ENCODE data around the gene SNED1.

The SNED1 gene

DNA sequence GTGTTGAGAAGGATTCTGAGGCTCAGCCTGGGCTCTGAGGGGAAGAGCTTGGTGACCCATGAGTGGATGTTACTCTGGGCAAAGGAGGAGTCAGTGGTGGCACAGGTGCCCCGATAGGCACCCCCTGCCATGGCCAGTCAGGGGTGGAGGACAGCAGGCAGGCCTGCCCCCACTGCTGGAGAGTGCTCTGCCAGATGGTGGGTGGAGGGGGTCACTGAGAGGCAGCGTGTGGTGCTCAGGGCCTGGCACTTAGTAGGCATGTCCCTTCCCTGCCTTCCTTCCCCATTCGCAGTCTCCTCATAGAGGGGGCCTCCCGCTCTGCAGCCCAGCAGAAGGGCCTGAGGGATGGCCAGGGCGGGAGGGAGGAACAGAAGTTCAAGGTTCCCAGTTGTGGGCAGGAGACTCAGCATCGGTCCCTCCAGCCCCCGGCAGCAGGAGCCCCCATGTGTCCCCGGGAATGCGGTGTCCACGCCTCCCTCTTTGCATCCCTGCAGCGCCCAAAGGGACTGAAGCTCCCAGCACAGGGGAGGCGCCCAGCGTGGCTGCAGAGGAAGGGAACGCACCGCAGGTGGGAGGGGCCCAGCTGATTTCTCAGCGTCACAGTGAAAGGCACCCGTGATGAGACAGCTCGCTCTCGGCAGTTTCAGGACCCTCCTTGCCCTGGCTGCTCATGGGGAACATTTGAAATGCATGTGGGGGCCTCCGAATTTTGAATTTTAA is 5.7 kb upstream of the SNED1 start:
- DNase-seq, result no peak

DNA sequence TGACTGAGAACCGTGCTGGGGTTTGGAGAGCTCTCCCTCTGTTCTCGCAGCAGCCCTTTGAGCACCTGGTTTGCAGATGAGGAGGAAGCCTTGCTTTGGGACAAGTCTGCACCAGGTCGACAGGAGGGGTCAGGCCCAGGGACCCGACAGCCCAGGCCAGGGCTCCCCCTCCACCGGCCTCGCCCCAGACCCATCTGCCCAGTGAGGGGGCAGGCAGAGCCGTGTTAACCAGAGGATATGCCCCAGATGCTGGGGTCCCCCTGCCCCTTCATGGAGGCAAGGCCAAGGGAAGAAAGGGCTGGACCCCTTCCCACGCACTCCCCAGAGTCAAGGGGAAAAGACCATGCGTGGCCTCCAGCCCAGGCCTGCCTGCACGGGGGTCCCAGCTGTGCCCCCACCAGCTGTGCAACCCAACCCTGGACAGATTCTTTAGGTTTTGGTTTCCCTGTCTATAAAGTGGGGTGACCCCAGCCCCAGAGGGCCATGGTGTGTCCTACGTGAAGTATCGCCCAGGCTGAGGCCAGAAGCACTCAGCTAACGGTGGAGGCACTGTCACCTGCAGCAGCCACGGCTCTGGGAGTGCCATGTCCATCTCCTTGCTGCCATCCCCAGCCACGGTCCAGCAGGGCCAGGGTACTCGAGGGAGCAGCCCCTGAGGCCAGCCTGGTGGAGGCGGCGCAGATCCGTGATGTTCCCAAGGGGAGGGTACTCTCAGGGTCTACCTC is 4.8 kb upstream of the SNED1 start:
- no peak for DNase-seq

DNA sequence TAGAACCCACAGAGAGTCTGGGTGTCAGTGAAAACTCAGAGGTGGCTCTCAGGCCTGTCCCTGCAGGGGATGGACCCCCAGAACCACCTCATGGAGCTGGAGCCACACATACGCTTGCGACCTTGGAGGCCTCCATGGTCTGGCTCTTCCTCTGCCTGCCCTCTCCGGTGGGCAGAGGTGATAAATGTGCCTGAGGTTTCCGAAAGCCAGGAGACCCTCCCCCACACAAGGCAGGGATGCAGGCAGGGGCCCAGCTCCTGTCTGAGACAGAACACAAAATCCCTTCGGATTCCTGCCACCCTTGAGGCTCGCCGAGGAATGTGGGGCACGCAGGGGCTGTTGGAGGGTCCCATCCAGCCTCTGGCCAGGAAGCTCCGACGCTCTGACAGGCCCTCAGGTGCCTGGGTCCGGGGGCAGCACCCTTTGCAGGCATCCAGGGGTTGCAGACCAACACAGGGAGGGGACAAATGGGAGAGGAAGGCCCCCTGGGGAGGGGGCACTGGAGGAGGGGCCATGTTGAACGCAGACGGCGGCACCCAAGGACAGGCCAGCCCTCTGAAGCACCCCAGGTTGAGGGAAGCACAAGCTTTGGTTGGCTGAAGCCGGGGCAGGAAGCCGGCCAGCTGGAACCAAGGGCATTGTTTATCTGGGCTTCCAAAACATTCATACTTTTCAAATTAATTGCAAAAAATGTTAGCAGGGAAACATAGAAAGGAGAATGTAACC is 4.1 kb upstream of the SNED1 start:
- no peak for DNase-seq

DNA sequence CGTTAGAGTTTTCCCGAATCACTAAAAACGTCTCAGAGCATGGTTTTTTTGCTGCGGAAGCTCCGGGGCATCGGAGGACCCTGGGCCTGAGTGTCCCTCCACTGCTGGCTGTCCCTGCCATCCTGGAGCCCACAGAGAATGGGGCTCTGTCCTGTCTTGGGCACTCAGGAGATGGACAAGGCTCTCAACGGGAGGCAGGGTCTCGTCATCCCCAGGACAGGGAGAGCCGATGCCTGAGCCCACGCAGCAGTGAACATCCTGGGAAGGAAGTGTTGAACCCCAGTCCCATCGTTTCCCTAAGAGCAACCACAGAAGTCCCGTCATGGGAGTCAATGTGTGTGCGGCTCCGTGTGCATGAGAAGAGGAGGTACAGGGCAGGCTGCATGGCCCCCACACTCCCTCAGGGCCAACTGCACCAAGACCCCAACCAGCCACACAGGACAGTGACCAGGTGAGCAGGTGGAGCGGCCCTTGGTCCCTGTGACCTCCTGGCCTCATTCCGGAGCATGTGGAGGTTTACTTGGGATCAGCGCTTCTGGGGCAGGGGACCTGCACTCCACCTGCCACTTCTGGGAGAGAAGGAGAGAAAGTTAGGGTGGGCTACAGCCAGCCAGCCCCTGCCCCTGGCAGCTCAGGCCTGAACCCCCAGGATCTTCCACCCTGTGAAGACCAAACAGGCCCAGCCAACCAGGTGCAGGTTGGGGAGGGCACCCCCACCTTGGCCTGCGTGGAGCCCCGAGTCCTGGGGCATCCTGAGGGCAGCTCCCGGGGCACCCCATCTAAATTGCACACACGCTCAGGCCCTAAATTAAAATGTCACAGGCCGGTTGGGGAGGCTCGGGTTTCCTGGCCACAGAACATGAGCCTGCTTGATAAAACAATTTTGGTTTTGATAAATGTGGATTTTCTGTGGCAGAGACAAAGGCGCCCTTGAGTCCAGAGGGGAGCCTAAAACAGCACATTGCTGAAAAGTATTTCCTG is 3.1 kb upstream of the SNED1 start:
- DNase-seq, result no peak

DNA sequence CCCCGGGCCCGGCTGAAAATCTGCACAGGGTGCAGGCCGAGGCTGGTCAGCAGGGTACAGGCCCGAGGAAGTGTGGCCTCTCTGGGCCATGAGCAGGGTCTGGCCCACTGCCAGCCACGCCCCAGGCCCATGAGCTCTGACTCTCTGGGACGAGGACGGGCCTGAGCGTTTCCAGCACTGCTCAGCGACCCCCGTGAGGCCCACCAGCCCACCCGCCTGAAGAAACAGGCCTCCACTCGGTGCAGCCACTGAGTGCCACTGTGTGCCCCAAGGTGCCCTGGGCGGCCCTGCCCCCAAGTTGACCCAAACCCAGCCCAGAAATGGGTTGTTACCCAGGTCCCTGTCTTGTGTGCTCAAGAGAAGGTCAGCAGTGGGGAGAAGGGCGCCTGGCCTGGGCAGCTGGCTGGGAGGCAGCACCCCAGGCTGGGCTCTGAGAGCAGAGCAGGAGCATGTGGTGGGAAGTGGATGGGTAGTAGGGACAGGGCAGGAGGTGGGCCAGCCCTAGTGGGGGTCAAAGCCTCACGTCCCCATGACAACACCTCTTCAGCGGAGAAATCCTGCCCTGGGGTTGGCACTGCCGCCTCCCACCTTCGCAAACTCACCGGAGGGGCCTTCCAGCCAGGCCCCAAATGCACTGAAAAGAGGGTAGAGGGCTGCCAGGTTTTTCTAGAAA is 2.1 kb upstream of the SNED1 start:
- no peak for DNase-seq

DNA sequence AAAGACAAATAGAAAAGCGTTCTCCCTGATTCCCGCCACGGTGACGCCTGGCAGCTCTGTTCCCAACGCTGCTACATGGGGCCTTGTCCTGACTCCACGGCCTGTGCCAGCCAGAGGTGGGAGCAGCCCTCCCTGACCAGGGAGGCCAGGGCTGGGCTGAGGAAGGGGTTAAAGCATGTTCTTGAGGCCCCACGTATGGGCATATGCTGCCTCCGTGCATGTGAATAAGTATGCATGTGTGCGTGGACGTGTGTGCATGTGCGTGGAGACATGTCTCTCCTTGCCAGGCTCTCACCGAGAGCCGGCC is 1.6 kb upstream of the SNED1 start:
- no peak for DNase-seq

DNA sequence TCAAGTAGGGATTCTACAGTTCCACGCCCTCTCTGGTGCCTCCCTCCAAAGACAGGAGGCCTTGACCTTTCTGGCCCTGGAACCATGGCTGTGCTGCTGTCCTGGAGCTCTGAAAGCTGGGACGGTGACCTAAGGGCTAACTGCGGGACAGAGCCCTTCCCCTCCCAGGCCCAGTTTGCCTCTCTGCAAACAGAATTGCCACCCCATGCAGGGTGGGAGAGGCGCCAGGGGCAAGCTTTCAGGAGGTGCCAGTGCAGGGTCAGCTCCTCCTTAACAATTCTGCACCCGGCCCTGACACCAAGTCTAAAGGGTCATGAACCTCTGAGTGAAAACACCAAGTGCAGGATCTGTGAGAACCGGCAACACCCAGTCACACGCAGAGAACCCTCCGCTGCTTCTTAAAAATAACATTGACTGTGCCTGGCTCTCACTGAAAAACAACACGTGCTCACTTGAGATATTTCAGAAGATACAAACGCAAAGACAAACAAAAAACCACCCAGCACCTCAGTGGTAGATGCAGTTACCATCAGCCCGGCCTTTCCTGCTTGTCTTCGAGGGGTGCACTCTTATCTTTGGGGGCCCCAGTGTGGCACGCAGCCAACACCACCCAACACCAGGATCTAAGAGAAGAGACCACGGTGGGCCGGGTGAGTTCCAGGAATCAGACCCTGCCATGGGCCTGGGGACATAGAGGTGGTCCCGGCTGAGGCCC is 1.1 kb upstream of the SNED1 start:
- no peak for DNase-seq

DNA sequence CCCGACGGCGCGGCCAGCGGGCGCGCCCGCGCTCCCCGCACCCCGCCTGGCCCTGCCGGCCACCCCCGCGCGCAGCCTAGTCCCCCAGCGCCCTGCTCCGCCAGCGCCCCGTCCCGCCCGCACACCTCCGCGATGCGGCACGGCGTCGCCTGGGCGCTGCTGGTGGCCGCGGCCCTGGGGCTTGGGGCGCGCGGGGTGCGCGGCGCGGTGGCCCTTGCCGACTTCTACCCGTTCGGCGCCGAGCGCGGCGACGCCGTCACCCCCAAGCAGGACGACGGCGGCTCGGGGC is 232 bp downstream of the SNED1 start:
- DNase-seq, result no peak

DNA sequence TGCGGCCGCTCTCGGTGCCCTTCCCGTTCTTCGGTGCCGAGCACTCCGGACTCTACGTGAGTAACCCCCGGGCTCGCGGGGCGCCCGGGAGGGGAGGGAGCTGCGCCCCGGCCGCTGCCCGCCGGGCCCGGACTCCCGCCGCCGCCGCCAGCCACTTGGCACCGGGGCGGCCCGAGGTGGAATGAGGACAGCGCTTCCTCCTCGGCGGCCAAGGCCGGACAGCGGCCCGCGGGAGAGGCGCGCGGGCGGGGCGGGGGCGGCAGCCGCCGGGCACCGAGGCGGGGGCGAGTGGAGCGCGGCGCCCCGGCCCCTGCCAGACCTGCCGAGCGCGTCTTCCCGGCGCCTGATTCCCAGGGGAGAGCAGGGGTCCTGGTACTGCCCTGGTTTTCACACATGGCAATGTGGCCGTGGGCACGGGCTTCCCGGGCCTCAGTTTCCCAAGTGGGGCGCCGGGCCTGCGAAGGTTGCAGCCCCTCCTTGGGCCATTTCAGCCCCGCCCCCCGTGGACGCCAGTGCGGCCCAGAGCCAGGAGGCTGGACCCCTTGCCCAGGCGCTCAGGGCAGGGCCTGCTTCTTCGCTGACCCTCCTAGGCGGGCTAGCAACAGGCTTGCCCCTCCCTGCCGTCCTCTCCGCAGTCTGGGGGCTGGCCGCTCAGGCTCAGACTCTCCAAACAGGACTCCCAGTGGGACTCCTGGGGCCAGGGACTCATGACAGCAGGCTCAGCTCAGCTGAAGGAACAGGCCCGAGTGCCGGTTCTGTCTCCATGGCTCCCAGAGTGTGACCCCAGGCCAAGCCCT is 775 bp downstream of the SNED1 start:
- DNase-seq, result no peak

DNA sequence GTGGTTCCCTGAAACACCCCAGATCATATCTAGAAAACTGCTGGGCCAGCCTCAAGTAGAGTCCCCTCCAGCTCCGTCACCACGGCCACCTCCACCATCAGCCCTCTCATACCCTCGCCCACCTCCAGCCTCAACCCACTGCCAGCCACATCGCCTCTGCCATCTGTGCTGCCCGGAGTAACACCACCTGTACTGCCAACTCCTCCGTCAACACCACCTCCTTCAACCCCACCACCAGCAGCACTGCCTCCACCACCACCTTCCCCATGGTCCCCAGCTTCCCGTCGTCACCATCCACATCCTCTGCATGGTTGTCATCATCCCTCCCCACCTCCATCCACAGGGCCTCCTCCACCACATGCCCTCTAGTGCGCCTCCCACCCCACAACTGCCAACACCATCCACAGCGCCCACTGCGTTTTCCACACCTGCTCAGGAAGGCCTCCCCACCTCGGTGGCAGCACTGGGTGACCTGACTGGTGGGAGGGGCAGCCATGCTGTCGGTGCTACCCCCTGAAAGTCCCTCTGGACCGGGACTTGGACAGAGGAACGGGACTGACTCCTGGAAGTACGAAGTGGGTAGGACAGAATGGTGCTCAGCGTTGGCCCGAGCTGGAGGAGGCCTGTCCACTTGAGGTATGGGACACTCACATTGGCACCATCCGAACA is 1.6 kb downstream of the SNED1 start:
- no peak for DNase-seq

DNA sequence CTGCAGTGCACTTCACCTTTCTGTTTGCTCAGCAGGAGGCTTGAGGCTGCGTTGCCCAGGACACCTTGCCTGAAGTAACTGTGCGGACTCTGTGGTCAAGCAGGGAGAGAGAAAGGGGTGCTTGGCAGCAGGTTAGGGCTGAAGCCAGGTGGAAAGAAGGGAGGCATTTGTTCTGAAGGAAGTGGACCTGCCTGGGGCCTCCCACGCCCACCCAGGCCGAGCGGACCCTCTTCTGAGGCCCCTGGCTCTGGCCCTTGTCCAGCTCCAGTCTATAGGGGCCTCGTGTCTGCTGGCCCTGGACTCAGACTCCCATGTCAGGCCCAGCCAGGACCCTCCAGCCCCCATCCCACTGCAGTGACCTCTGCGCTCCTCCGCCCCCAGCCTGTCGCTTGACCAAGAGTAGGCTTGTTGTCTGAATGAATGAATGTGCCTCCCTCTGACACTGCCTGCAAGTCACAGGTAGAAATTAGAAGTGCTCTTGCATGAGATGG is 2.5 kb downstream of the SNED1 start:
- DNase-seq, result peak; percentile 2

DNA sequence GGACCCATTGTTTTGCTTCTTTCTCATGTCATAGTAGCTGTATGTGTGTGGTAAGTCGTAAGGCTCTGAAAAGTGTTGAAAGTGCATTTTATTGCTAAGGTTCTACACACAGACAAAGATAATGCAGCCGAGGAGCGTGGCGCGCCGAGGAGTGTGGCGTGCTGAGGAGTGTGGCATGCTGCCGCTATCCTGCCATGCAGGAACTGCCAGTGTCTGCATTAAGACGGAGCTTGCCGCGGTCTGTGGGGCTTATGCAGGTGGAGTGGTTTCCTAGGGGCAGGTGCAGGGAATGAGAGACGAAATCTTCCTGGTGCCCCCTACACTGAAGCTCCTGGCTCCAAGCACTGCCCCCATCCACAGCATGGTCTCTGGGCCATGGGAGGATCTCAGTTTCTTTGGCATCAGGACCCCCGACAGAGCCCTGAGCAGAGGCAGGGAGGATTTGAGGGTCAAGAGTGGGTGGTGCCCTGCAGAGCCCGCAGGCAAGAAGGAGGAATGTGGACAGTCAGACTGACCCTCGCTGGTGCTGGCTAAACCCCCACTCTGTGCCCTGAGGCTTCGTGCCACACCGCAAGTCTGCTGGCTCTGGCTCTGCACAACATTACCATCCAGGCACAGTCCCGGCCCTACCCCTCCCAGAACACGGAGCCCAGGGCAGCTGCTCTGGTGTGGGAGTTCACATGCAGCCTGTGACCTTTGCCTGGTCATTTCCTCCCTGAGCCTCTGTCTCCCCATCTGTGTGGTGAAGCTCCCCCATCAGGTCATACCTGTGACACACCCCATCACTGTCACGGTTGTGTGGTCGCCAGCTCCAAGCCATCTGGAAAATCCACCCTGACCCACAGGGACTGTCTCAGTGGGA is 3.2 kb downstream of the SNED1 start:
- no peak for DNase-seq

DNA sequence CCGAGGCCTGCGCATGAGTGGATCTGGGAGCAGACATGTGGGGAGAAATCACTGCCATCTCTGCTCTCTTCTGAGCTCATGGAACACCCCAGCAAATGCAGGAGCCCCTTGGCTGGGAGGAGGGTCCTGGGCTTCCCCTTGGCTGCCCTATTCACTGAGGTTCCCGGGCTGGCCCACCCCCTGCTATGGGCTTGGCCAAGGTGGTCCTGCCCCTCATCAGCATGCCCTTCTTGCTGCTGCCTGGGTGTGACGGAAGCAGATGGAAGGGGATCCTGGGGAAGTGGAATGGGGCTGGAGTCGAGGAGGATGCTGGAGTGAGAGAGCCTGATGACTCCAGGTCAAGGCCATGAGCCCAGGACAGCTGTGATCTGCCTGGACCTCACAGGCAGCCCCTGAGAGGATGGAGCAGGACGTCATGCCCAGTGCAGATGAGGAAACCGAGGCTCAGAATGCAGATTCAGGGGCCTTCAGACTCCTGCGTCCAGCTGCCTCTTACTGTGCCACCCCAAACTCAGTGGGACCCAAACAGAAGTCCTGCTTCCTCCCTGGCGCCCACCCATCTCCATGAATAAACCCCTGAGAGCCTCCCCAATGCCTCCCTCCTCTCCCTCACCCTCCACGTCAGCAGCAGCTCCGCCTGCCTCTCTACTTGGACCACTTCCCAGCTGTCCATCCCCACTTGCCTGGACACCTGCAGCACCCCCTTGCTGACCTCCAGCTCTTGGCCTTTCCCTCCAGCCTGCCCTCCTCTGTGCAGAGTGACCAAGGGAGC is 4.0 kb downstream of the SNED1 start:
- no peak for DNase-seq

DNA sequence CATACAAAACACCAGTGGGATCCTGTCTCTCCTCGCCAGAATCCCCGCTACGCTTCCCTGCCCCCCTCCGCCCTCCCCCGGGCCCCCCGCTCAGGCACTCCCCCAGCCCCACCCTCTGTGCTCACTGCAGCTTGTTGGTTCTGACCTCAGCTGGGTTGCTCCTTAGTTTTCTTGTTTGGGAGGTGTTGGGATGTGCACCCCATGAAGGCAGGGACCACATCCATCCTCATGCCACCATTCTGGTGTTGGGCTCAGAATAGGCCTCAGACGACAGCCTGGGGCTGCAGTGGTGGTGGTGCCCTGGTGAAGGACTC is 4.6 kb downstream of the SNED1 start:
- DNase-seq, result no peak

DNA sequence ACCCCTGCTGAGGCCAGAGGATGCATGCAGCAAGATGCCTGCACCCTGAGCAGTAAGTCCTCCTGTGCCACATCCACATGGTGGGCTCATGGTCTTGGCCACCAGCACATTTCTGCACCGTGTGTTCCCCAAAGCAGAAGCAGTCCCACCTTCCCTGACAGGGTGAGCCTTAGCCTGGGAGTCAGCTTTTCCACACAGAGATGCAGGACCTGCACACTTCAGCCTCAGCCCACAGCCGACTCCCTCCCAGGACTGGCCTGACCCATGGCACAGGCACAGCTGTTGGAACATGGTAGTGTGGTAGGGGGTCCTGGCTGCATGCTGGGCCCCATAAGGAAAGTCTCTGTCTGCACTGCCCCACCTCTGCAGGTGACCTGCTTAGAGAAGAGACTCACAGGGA is 5.0 kb downstream of the SNED1 start:
- no peak for DNase-seq

DNA sequence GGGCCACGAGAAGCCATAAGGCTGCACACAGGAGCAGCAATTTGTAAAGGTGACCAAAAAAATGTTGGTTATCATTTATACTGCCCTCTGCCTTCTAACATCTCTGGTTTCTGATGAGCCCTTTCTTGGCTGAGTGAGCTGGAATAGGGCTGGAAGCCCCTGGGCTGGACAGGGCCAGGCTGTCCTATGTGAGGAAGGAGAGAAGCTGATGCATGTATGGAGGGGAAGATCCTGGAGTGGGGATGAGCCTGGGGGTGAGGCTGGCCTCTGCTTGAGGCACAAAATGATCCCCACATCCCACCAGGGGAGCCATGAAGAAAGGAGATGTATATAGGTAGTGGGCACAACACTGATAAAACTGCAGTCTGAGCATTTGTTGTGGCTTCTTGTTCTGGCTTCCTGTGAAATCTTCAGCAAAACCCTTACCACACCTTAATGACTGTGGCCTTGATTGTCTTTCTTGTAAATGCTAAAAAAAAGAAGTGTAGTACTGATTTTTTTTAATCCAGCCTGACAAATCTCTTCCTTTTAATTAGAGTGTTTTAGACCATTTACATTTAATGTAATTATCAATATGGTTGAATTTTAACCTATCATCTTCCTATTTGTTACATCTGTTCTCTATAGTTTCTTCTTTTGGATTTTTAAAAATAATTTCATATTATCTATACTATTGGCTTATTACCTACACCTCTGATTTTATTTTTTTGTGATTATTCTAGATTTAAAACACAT is 5.6 kb downstream of the SNED1 start:
- DNase-seq, result no peak

DNA sequence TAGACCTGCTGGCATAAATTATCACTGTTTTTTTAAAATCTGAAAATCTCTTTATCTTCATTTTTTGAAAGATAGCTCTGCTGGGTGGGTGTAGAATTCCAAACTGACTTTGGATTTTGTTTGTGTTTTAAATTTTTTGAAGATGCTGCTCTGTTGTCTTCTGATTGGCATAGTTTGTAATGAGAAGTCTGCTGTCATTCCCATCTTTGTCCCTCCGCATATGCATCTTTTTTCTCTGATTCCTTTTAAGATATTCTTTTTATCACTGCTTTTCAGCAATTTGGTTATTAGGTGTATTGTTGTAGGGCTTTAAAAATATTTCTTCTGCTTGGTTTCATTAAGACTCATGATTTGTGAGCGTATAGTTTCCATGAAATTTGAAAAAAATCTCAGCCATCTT is 7.2 kb downstream of the SNED1 start:
- DNase-seq, result no peak

DNA sequence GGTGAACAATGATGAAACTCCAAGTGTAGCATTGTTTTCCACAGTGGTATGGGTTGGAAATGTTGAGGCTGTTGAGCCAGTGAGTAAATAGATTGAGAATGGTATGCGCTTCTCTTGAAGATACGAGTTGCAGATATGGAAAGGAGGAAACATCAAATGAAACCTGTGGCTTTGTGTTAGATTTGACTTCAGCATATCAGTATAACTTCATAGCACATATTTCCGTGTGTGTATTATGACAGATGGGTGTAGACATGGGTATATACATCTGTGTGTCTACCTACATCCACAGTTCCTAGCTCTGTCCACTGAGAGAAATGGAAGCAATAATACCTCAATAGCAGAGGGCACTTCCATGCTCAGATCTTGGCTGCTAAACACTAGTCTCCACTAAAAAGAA is 8.0 kb downstream of the SNED1 start:
- DNase-seq, result no peak

Measured in COR-L47 (cell line).